Subcutaneous adipose tissue (tissue), 4 donors: ENCODE measurements around the gene CCDC182. TPM values are rescaled to one million over a fixed set of nuclear protein-coding genes. Genes with fewer than 3 reads are reported as not detected.

Experiments used
- CTCF ChIP-seq: fragments of 450-650 bp; IDR thresholded peaks from one replicate; pipeline ENCODE4 v1.5.1; 2016; ENCODE audit warnings: low read depth, mild to moderate bottlenecking, control low read depth, antibody characterized with exemption, moderate library complexity
- total RNA-seq, 4 donors: library from RNA; depleted of rRNA; stranded (reverse); fragments of >200 nt; gene quantifications; one replicate each; pipeline ENCODE4 v1.1.0, GENCODE V29; 2016

CCDC182 gene
- total RNA-seq, 4 donors from 2014 or later, result not detected

- TF ChIP-seq CTCF, result no peak
Observed at GRCh38 chr17:57749701-57750100, 4.6 kb upstream of the CCDC182 start.

- TF ChIP-seq CTCF, result no peak
Observed at GRCh38 chr17:57747221-57748017, 2.3 kb upstream of the CCDC182 start.

DNA sequence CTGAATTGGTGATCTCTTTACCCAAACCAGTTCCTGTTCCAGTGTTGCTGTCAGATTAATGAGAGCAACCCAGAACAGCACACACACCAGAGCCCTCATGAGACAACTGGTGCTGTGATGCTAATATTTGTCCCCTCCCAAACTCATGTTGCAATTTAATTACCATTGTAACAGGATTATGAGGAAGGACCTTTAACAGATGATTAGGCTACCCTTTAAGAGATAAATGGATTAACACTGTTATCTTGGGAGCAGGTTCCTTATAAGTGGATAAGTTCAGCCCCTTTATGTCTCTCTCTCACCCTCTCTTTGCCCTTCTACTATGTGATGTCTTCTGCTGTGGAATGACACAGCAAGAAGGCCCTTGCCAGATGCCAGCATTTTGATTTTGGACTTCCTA, 1.1 kb upstream of the CCDC182 start:
- TF ChIP-seq CTCF, result no peak

- TF ChIP-seq CTCF, result no peak
Observed at GRCh38 chr17:57744195-57745170, 616 bp downstream of the CCDC182 start.

DNA sequence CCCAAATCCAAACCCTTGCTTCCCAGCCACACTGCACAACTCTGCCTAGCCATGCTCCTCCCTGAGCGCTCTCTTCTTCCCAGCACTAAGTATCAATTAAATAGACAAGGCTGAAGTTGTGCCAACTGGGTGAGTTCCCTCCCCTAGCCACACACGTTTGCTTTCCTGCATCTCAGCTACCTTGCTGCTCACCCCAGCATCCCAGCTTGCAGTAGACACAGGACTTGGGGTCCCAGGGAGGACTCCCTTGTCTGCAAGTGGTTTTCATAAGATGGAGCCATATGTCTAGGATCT, 4.9 kb downstream of the CCDC182 start:
- no peak for TF ChIP-seq CTCF

DNA sequence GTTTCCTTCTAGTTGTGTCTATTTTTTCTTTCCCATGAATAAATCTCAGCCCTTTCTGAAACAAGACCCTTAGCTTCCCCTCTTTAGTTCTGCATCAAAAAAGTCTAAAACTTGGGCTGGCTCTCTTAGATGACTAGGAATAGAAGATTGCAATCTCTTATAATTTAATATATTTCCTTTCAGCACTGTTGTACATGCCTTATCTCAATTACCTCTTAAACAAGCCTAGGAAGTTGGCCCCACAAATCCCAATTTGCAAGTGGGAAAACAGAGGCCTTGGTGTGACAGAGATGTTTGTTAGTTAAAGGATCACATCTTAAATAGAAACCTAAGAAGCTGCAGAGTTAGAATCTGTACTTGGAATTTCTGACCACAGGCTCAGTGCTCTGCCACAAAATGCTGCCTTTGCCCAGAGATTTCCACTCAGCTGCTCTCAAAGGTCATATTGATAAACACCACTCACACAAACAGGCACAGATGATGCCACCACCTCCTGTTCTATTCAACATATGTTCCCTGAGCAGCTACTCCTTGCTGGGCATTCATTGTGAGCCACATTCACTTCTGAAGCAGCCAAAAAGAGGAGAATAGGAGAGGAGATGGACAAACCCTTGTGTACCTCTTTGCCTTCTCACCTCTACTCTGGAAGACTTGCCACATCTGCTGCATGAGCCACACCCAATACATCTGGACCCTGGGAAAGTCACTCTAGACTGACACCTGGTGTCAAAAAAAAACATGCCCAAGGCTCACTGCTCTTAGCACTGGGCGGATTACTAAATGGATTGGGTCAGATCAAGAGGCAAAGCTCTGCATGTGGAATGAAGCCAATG, 5.5 kb downstream of the CCDC182 start:
- TF ChIP-seq CTCF, result no peak
